Measurements from ENCODE around the gene LONP2. TPM values are rescaled to one million over a fixed set of nuclear protein-coding genes. Genes with fewer than 3 reads are reported as not detected.

The LONP2 gene
- total RNA-seq, 2 donors from 2014 or later = 55.1 to 67.0 TPM

- Histone ChIP-seq H3K36me3 (peaks cover 19% of the 10 kb centered on the region), H3K27ac (no peak overlapping the region)
Observed at GRCh38 chr16:48354877-48355855, 111.1 kb downstream of the LONP2 start.

GRCh38 chr16:48356633-48357376 lies 112.7 kb downstream of the LONP2 start:
- Histone ChIP-seq H3K4me3 (no peak overlapping the region), H3K27ac (no peak overlapping the region), H3K4me1 (ENCODE audit: control insufficient read depth in 1 of 2, low read depth in 2 of 2) (peaks cover 0 to 15% of the 10 kb centered on the region in 2 donors), H3K9me3 (no peaks in the 10 kb centered on the region), H3K27me3 (replicated peaks; ENCODE audit: insufficient read depth) (no peaks in the 10 kb centered on the region), H3K36me3 (peaks cover 17% of the 10 kb centered on the region)
- no peak for ATAC-seq (ENCODE audit: insufficient number of reproducible peaks, low FRiP score, low read depth)
- DNase-seq (ENCODE audit: low spot score) = no peak
- no peak for TF ChIP-seq CTCF (IDR thresholded peaks at IDR 0.05)

More at GRCh38 chr16:48354877-48355855, 111.1 kb downstream of the LONP2 start:
- no peak for TF ChIP-seq CTCF (IDR thresholded peaks at IDR 0.05)
- Histone ChIP-seq H3K4me3 (no peak overlapping the region), H3K27me3 (replicated peaks; ENCODE audit: insufficient read depth) (no peaks in the 10 kb centered on the region), H3K9me3 (no peaks in the 10 kb centered on the region), H3K4me1 (ENCODE audit: control insufficient read depth in 1 of 2, low read depth in 2 of 2) (peaks cover 0 to 15% of the 10 kb centered on the region in 2 donors)
- DNase-seq (ENCODE audit: low spot score) = no peak
- no peak for ATAC-seq (ENCODE audit: insufficient number of reproducible peaks, low FRiP score, low read depth)

- Histone ChIP-seq H3K27me3 (replicated peaks; ENCODE audit: insufficient read depth) (no peaks in the 10 kb centered on the region), H3K27ac (no peak overlapping the region), H3K9me3 (no peaks in the 10 kb centered on the region), H3K36me3 (peaks cover 12% of the 10 kb centered on the region), H3K4me1 (ENCODE audit: control insufficient read depth in 1 of 2, low read depth in 2 of 2) (peaks cover 0 to 15% of the 10 kb centered on the region in 2 donors), H3K4me3 (no peak overlapping the region)
- no peak for TF ChIP-seq CTCF (IDR thresholded peaks at IDR 0.05)
- no peak for DNase-seq (ENCODE audit: low spot score)
- no peak for ATAC-seq (ENCODE audit: insufficient number of reproducible peaks, low FRiP score, low read depth)
Observed at GRCh38 chr16:48358419-48358818, 114.3 kb downstream of the LONP2 start.

GRCh38 chr16:48359983-48360382 lies 115.9 kb downstream of the LONP2 start:
- Histone ChIP-seq H3K9me3 (no peaks in the 10 kb centered on the region), H3K4me3 (no peak overlapping the region), H3K27ac (no peak overlapping the region), H3K27me3 (replicated peaks; ENCODE audit: insufficient read depth) (no peaks in the 10 kb centered on the region), H3K4me1 (ENCODE audit: control insufficient read depth in 1 of 2, low read depth in 2 of 2) (peaks cover 0 to 23% of the 10 kb centered on the region in 2 donors), H3K36me3 (peaks cover 12% of the 10 kb centered on the region)
- DNase-seq (ENCODE audit: low spot score) (no peak), ATAC-seq (ENCODE audit: insufficient number of reproducible peaks, low FRiP score, low read depth) (no peak)
- no peak for TF ChIP-seq CTCF (IDR thresholded peaks at IDR 0.05)

GRCh38 chr16:48361012-48361411 lies 116.9 kb downstream of the LONP2 start:
- TF ChIP-seq CTCF (IDR thresholded peaks at IDR 0.05) = no peak
- ATAC-seq (ENCODE audit: insufficient number of reproducible peaks, low FRiP score, low read depth) = no peak
- H3K9me3 ChIP-seq = no peaks in the 10 kb centered on the region

More at GRCh38 chr16:48361012-48361411, 116.9 kb downstream of the LONP2 start:
- Histone ChIP-seq H3K27me3 (replicated peaks; ENCODE audit: insufficient read depth) (no peaks in the 10 kb centered on the region), H3K27ac (no peak overlapping the region), H3K36me3 (peaks cover 12% of the 10 kb centered on the region), H3K4me1 (ENCODE audit: control insufficient read depth in 1 of 2, low read depth in 2 of 2) (peaks cover 3 to 25% of the 10 kb centered on the region in 2 donors), H3K4me3 (no peak overlapping the region)
- no peak for DNase-seq (ENCODE audit: low spot score)

Measured in thoracic aorta (tissue), 2 donors.